ENCODE results near the gene CLIP4.

The CLIP4 gene

DNA sequence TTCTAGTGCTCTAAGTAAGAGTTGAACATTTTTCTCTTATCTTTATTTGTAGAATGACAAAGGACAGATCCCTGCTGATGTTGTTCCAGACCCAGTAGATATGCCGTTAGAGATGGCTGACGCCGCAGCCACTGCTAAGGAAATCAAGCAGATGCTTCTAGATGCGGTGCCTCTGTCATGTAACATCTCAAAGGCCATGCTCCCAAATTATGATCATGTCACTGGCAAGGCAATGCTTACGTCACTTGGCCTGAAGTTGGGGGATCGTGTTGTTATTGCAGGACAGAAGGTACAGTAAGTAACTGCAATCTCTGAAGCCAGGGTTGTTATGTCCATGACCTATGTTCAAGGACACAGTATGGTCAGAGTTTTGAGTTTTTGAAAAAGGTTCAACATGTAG lies 28.4 kb downstream of the CLIP4 start:
- no peak for DNase-seq

- no peak for DNase-seq
Measured at GRCh38 chr2:29146197-29146596, 31.0 kb downstream of the CLIP4 start.

GRCh38 chr2:29147963-29148362 lies 32.7 kb downstream of the CLIP4 start:
- DNase-seq: no peak

GRCh38 chr2:29154610-29155009 lies 39.4 kb downstream of the CLIP4 start:
- DNase-seq: no peak

- no peak for DNase-seq
Measured at GRCh38 chr2:29155578-29155977, 40.4 kb downstream of the CLIP4 start.

- DNase-seq: no peak
Measured at GRCh38 chr2:29157131-29157530, 41.9 kb downstream of the CLIP4 start.

DNA sequence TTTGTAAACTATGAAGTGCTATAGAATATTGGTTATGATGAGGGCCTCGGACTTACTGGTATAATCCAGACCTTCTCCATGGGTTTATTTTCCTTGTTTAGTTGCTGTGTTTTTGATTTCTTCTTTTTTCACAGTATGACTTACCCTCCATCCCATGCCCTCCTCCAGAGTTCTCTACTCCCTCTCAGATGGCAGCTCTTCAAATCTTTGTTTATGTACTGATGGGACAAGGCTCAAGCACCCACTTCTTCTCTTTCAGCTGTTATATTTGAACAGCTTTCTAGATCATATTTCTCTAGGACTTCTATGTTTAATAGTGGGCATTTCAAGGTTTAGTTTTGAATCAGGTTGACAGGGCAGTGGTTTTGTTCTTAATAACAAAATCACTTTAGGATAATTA lies 43.9 kb downstream of the CLIP4 start:
- no peak for DNase-seq

GRCh38 chr2:29160184-29160583 lies 45.0 kb downstream of the CLIP4 start:
- no peak for DNase-seq

- DNase-seq: no peak
Measured at GRCh38 chr2:29162204-29162928, 47.2 kb downstream of the CLIP4 start.

GRCh38 chr2:29164091-29164846 lies 49.1 kb downstream of the CLIP4 start:
- no peak for DNase-seq

GRCh38 chr2:29165362-29166241 lies 50.4 kb downstream of the CLIP4 start:
- no peak for DNase-seq

DNA sequence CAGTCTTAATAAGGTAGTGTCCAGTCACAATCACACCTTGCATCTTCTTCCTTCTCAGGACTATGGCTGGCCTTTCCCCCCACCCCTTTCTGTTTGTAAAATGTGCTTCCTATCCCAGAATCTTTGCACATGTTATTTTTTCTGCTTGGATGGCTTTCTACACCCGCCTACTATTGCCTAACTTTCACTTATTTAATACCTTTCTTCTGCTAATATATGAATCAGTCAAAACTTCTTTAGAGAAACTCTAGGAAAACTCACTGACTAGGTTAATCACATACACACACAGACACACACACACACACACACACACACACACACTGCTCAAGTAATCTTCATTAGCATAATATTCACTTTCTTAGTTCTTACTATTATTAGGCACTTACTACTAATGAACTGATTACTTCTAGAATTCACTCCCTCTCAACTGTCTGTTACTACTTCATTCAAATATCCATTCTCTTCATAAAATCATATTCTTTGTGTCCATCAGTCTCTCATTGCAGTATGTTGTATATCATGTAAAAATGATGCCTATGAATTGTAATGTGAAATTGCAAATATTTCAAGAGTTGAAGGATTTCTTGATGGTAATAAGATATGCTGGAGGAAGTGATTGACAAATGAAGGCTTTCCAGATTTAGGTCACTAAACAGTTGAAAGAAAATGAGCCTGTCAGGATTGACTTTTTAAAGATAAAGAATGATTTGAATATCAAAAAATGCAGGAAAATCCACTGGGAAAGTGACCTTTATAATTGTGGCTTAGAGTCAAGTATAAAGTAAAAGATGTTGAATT lies 51.2 kb downstream of the CLIP4 start:
- DNase-seq: no peak

- DNase-seq: no peak
Measured at GRCh38 chr2:29174937-29175336, 59.7 kb downstream of the CLIP4 start.

GRCh38 chr2:29175338-29175737 lies 60.1 kb downstream of the CLIP4 start:
- no peak for DNase-seq

DNA sequence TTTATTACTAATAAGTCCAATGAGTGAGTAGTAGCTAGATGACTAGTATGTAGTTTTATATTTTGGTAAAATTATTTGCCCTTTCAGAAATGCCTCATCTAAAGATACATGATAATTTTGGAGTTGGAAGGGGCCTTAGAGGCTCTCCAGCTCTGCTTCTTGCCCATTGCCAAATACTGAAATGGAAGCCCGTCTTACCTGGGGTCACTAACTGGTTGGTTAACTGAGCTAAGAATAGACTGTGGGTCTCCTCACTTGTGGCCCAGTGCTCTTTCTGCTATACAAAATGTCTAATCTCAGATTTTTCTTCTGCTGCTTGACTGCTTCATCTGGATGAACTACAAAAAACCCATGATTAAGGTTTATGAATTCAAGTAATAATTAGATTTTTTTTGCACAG lies 67.1 kb downstream of the CLIP4 start:
- DNase-seq: no peak

- DNase-seq: no peak
Measured at GRCh38 chr2:29182920-29183319, 67.7 kb downstream of the CLIP4 start.

GRCh38 chr2:29184531-29184930 lies 69.3 kb downstream of the CLIP4 start:
- no peak for DNase-seq

GRCh38 chr2:29186817-29187216 lies 71.6 kb downstream of the CLIP4 start:
- no peak for DNase-seq

DNA sequence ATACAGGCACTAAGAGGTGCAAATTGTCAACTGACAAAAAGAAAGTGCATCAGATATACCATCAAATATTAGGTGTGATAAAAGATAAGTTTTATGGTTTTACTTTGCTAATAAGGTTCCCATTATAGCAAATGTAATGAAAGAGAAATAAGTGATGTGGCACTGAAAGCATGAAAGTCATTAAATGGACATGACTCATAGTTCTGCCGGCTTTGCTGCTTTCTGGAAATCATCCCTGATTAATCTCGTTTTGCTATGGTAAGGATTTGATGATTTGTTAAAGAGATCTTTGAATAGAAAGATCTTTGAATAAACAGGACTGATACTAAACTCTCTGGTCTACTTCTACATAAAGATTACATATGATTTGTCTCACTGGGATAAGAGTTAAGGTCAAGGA lies 72.7 kb downstream of the CLIP4 start:
- no peak for DNase-seq

- DNase-seq: no peak
Measured at GRCh38 chr2:29189052-29189451, 73.8 kb downstream of the CLIP4 start.

DNA sequence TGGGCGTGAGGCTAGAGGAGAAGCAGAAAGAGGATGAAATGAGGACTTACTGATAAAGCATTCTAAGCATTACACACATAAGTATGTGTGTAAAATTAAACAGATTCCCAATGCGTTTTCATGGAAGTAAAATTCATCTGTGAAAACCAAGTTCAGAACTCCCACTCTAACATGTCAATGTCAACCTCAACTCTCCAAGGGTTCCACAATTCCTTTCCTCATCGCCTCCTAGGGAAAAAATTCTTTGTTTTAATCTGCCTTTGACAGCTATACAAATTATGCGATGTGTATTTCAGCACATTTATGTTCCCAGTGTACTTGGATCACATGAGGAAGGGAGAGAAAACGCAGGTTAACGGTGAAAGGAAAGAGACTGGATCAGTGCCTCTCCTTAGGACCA lies 76.6 kb downstream of the CLIP4 start:
- DNase-seq: no peak

DNA sequence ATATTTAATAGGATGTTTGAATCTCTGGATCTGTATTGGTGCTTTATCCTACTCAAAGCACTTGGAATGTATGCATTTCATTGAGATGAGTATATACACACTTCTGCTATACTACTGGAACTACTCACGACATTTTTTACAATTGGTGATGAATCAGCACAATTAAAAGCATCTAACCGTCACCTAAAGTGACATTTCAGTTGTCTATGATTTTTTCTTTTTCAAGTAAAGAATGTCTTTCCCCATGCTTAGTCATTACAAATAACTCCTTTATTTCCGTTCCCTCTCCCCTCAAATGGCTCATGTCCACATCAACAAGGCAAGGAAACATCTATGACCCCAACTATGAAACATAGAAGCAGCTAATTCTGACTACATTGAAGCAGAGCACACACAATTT lies 77.3 kb downstream of the CLIP4 start:
- no peak for DNase-seq

GRCh38 chr2:29193111-29193510 lies 77.9 kb downstream of the CLIP4 start:
- no peak for DNase-seq

Data from right hindlimb (tissue), 1 donor.